ENCODE measurements around the gene GRID1.
A peak's percentile ranks its signal among the peaks of the same experiment; 100 is the strongest.

Gene GRID1

GRCh38 chr10:86336341-86336740 lies 30.3 kb downstream of the GRID1 start:
- no peak for DNase-seq

- no peak for DNase-seq
Measured at GRCh38 chr10:86335831-86336230, 30.8 kb downstream of the GRID1 start.

- no peak for DNase-seq
Measured at GRCh38 chr10:86335257-86335656, 31.3 kb downstream of the GRID1 start.

- no peak for DNase-seq
Measured at GRCh38 chr10:86334488-86335085, 32.0 kb downstream of the GRID1 start.

GRCh38 chr10:86333826-86334487 lies 32.6 kb downstream of the GRID1 start:
- DNase-seq: no peak

GRCh38 chr10:86331861-86332260 lies 34.7 kb downstream of the GRID1 start:
- DNase-seq: no peak

GRCh38 chr10:86330778-86331763 lies 35.5 kb downstream of the GRID1 start:
- no peak for DNase-seq

GRCh38 chr10:86329896-86330680 lies 36.5 kb downstream of the GRID1 start:
- DNase-seq: no peak

- DNase-seq: no peak
Measured at GRCh38 chr10:86329093-86329710, 37.4 kb downstream of the GRID1 start.

GRCh38 chr10:86327954-86328725 lies 38.5 kb downstream of the GRID1 start:
- no peak for DNase-seq

- no peak for DNase-seq
Measured at GRCh38 chr10:86325158-86325557, 41.4 kb downstream of the GRID1 start.

GRCh38 chr10:86321568-86321967 lies 45.0 kb downstream of the GRID1 start:
- DNase-seq: no peak

- no peak for DNase-seq
Measured at GRCh38 chr10:86319676-86320075, 46.9 kb downstream of the GRID1 start.

GRCh38 chr10:86317949-86318725 lies 48.5 kb downstream of the GRID1 start:
- DNase-seq: no peak

- no peak for DNase-seq
Measured at GRCh38 chr10:86316990-86317389, 49.6 kb downstream of the GRID1 start.

GRCh38 chr10:86316274-86316835 lies 50.2 kb downstream of the GRID1 start:
- no peak for DNase-seq

- no peak for DNase-seq
Measured at GRCh38 chr10:86315549-86315942, 51.0 kb downstream of the GRID1 start.

- DNase-seq: peak; percentile 15
Measured at GRCh38 chr10:86314616-86315548, 51.7 kb downstream of the GRID1 start.

GRCh38 chr10:86313621-86314041 lies 53.0 kb downstream of the GRID1 start:
- DNase-seq: no peak
